Activated naive CD8-positive, alpha-beta T cell (primary cell): ENCODE data around the gene INPP5A.
"Not testable (repeated sequence)": the region's sequence is repeated elsewhere in the genome, so short reads cannot be mapped to it uniquely, and the experiment has no call there.

Source experiments
- H3K27ac Mint-ChIP-seq: one replicate; pipeline ENCODE4 v1.8.0; 2021; ENCODE audit warnings: mixed read lengths
- H3K27me3 Mint-ChIP-seq: one replicate; pipeline ENCODE4 v1.8.0; 2021; ENCODE audit warnings: mixed read lengths
- H3K36me3 Mint-ChIP-seq: one replicate; pipeline ENCODE4 v1.8.0; 2021; ENCODE audit warnings: mixed read lengths
- H3K4me1 Mint-ChIP-seq: one replicate; pipeline ENCODE4 v1.8.0; 2021; ENCODE audit warnings: low read depth, mixed read lengths
- H3K4me3 Mint-ChIP-seq: one replicate; pipeline ENCODE4 v1.8.0; 2021; ENCODE audit warnings: mild to moderate bottlenecking, mixed read lengths
- H3K9me3 Mint-ChIP-seq: one replicate; pipeline ENCODE4 v1.8.0; 2021; ENCODE audit warnings: low read depth, mixed read lengths

INPP5A gene

DNA sequence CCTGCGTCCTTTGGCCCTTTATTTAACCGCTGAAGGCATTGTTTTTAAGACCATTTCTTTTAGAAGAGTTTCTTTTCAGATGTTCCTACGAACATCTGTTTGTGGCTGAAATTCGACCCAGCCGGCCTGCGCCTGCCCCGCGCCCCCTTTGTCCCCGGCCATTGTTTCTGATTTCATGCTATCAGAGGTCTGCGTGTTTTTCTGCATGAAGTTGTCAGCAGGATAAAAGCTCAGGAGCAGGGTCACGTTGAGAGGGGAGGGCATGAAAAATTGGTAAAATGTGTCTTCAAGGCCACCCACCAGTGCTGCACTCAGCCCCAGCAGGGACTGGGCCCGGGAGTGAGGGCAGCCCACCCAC, 205.2 kb downstream of the INPP5A start:
- no peaks in the 10 kb centered on the region for H3K9me3 Mint-ChIP-seq
- H3K4me1 Mint-ChIP-seq = no peaks in the 10 kb centered on the region
- no peak overlapping the region for H3K4me3 Mint-ChIP-seq
- H3K27me3 Mint-ChIP-seq = no peaks in the 10 kb centered on the region
- H3K27ac Mint-ChIP-seq = no peak overlapping the region
- H3K36me3 Mint-ChIP-seq = no peaks in the 10 kb centered on the region

DNA sequence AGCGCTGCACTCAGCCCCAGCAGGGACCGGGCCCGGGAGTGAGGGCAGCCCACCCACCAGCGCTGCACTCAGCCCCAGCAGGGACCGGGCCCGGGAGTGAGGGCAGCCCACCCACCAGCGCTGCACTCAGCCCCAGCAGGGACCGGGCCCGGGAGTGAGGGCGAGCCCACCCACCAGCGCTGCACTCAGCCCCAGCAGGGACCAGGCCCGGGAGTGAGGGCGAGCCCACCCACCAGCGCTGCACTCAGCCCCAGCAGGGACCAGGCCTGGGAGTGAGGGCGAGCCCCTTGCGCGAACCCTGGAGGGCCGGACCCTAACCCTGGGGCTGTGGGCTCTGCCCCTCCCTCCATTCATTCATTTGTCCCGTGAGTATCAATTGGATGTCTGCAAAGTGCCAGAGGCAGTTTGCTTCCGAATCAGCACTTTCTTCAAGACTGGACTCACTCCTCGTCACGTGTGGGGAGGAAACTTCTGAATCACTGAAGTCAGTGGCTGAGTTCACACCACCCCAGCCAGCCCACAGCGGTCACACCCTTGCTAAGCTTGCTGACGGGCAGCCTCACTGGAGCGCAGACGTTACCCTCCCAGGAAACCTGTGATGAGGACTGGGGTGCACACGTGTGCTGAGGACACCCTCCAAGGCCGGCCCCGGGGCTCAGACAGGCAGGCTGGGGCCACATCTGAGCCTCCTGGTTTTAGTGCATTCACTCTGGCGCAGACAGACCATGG, 205.8 kb downstream of the INPP5A start:
- not testable (repeated sequence) for H3K4me3 Mint-ChIP-seq, H3K27me3 Mint-ChIP-seq, H3K4me1 Mint-ChIP-seq, H3K9me3 Mint-ChIP-seq, H3K36me3 Mint-ChIP-seq, H3K27ac Mint-ChIP-seq

DNA sequence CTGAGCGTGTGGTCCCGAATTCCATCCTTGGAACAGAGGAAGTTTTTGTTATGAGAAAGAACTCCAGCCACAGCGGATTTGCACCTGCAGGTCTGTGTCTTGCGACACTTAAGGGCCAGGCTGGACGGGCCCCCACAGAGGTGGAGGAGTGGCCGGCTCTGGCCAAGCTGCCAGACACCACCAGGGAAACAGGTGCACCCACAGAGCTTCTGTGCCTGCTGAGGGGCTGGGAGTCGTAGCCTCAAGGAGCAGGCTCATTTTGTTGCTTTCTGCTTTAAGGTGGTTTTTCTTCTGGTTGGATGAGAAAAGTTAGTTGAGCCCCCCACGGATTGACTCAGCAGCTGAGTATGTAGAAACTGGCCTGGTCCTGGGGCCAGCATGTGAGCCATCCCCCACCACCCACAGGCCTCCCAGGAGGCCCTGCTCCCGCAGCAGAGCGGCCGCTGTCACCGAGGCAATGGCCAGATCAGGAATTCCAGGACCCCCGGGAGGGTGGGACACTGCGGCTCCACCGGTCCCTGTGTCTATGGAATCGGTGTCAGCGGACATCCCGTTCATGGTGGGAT, 206.4 kb downstream of the INPP5A start:
- no peak overlapping the region for H3K27ac Mint-ChIP-seq
- H3K27me3 Mint-ChIP-seq = no peaks in the 10 kb centered on the region
- H3K4me1 Mint-ChIP-seq = no peaks in the 10 kb centered on the region
- H3K36me3 Mint-ChIP-seq = no peaks in the 10 kb centered on the region
- no peaks in the 10 kb centered on the region for H3K9me3 Mint-ChIP-seq
- H3K4me3 Mint-ChIP-seq = no peak overlapping the region

DNA sequence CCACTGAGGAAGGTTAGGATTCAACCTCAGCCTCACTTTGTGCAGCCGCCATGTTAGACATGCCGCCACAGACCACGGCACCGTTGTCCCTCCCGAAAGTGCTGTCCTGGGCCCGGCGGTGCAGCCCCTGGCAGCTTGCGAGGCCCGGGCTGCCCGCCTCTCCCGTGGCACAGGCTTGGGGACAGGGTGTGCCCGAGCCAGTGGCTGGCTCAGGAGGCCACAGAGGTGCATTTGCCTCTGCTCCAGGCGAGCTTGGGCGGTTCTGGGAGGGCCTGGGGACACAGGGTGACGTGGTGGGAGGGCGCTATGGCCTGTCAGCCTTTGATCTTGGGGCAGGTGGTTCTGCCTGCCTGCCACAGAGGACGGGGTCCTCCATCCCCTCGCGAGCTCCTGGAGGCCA, 207.3 kb downstream of the INPP5A start:
- Mint-ChIP-seq H3K27ac (no peak overlapping the region), H3K4me1 (no peaks in the 10 kb centered on the region), H3K36me3 (no peaks in the 10 kb centered on the region), H3K4me3 (no peak overlapping the region), H3K9me3 (no peaks in the 10 kb centered on the region), H3K27me3 (no peaks in the 10 kb centered on the region)

DNA sequence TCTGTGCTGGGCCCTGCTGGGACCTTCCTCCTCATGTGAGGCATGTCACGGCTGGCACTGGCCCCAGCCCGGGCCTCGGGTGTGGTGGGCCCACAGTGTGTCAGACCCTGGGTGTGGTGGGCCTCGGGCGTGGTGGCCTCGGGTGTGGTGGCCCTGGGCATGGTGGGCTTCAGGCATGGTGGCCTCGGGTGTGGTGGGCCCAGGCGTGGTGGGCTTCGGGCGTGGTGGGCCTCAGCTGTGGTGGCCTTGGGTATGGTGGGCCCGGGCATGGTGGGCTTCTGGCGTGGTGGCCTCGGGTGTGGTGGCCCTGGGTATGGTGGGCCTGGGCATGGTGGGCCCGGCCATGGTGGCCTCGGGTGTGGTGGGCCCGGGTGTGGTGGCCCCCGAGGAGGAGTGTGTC, 207.9 kb downstream of the INPP5A start:
- Mint-ChIP-seq H3K36me3 (no peaks in the 10 kb centered on the region), H3K27ac (no peak overlapping the region), H3K27me3 (no peaks in the 10 kb centered on the region), H3K9me3 (no peaks in the 10 kb centered on the region), H3K4me1 (no peaks in the 10 kb centered on the region), H3K4me3 (no peak overlapping the region)

DNA sequence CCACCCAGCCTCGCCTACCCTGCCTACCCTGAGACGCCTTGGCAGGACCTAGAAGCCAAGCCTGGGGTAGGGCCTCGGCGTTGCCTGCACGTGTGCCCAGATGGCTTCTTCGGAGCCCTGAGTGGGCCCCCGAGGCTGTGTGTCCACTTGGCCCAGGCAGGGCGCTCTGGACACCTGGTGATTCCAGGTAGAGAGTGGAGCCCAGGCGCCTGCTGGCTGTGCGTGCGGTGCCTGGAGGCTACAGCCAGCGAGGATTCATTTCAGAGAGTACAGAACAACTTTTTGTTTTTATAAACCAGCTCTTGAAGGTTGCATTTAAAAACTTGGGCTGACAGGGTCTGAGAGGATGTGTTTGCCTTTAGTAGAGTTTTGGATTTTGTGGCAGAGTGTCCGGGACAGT, 208.4 kb downstream of the INPP5A start:
- no peak overlapping the region for H3K4me3 Mint-ChIP-seq
- H3K9me3 Mint-ChIP-seq = no peaks in the 10 kb centered on the region
- no peaks in the 10 kb centered on the region for H3K36me3 Mint-ChIP-seq
- H3K4me1 Mint-ChIP-seq = no peaks in the 10 kb centered on the region
- H3K27ac Mint-ChIP-seq = no peak overlapping the region
- no peaks in the 10 kb centered on the region for H3K27me3 Mint-ChIP-seq

DNA sequence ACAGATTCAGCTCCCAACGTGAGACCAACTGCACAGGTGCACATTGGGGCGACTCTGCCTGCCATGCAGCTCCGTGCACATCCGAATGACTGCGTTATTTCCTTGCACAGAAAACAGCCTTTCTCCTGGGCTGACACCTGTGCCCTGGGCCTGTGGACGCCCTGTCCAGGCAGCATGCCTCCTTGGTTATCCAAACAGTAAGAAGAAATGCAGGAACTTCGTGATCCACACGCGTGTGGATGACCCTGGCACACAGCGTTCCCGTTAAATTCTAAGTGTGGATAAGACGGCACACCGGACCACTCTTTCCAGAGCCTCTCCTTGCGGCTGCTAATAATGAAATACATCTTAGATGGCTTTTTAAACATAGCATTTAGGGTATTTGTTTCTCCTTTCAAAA, 208.8 kb downstream of the INPP5A start:
- no peak overlapping the region for H3K4me3 Mint-ChIP-seq
- H3K4me1 Mint-ChIP-seq = no peaks in the 10 kb centered on the region
- H3K27ac Mint-ChIP-seq = no peak overlapping the region
- no peaks in the 10 kb centered on the region for H3K9me3 Mint-ChIP-seq
- H3K27me3 Mint-ChIP-seq = no peaks in the 10 kb centered on the region
- no peaks in the 10 kb centered on the region for H3K36me3 Mint-ChIP-seq

DNA sequence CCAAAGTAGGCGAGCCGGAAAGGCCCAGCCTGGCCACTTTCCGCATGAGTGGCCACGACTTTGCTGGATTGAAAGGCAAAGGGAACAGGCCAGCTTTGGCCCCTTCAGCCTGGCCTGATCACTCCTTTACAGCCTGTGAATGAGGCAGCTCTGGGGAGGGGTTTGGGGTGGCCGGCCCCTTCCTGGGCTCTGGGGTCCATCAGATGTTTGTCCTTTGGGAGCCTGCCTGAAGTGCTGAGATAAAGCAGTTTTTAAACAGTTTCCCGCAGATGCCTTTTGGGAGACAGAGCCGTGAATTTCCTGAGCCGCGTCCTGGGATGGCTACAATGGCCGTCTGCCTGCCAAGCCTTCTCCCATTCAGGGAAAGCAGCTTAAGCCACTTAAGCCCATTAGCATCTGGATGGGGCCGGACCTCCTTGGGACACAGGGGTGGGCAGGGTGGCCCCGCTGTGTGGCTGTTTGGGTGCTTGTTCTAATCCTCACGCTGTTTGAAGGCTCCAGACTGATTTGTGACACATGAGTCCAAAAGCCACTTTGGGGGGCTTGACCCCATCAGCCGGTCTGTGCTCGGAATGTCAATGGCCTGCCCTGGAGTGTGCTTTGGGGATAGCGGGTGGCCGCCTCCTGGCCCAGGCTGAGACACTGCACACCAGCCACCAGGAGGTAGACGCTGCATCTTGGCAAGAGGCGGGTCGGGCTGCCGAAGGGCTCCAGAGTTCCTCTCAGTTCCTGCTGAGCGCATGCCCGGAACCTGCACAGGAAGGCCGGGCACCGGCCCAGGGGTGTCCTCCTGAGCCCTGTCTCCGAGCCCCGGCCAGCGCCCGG, 209.4 kb downstream of the INPP5A start:
- no peaks in the 10 kb centered on the region for H3K27me3 Mint-ChIP-seq
- no peaks in the 10 kb centered on the region for H3K36me3 Mint-ChIP-seq
- no peaks in the 10 kb centered on the region for H3K4me1 Mint-ChIP-seq
- H3K9me3 Mint-ChIP-seq = no peaks in the 10 kb centered on the region
- H3K4me3 Mint-ChIP-seq = no peak overlapping the region
- no peak overlapping the region for H3K27ac Mint-ChIP-seq

DNA sequence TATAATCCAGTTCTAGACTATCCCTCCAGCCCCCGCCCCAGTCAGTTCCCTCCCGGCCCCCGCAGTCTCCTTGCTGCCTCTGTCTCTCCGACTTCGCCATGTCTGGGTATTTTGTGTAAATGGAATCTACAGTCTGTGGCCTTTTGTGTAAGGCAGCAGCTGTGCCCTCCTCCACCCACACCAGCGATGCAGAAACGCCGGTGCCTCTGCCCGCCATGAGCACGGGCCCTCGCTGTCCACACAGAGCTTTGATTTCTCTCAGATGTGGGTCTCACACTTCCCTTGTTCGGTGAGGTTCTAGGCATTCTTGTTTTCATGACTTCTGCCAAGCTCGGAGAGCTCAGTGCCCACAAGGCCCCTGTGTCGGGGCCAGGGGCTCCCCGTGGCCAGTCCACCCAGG, 210.5 kb downstream of the INPP5A start:
- Mint-ChIP-seq H3K27ac (no peak overlapping the region), H3K9me3 (no peaks in the 10 kb centered on the region), H3K4me1 (no peaks in the 10 kb centered on the region), H3K27me3 (no peaks in the 10 kb centered on the region), H3K4me3 (no peak overlapping the region), H3K36me3 (no peaks in the 10 kb centered on the region)

DNA sequence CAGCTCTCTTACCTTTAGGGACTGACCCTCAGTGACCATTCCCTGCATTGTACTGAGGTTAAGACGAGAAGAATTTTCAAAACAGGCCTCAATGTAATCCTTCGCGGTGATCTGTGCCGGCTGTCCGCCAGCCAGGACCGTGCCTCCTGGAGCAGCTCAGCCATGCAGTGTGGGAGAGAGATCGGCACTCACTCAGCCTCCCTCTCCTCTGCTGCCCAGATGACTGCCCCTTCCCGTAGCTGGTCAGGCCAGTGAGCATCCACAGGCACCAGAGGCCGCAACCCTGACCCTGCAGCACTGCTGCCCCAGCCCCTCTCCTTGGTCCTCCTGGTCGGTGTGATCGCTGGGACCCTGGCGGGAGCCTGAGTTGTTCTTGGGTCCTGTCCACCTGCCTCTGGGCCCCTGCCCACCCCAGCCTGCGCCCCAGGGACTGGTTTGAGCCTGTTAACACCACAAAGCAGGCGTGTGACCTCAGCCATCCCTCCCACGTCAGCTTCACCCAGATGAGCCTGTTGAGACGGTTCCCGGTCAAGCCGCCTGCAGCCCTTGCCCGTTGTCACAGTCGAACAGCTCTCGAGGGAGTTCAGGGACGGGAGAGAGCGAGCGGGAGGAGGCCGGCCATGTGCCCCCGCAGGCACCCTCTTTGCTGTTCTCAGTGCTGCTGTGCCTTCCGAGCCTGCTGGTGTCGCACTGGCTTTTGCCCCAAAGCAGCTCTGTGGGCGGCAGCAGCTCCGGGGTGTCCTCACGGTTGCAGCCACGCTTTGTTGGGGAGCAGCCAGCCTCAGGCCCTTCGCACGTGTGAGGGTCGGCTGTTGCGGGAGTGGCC, 211.2 kb downstream of the INPP5A start:
- Mint-ChIP-seq H3K27ac (no peak overlapping the region), H3K9me3 (no peaks in the 10 kb centered on the region), H3K4me1 (no peaks in the 10 kb centered on the region), H3K4me3 (no peak overlapping the region), H3K36me3 (no peaks in the 10 kb centered on the region), H3K27me3 (no peaks in the 10 kb centered on the region)

DNA sequence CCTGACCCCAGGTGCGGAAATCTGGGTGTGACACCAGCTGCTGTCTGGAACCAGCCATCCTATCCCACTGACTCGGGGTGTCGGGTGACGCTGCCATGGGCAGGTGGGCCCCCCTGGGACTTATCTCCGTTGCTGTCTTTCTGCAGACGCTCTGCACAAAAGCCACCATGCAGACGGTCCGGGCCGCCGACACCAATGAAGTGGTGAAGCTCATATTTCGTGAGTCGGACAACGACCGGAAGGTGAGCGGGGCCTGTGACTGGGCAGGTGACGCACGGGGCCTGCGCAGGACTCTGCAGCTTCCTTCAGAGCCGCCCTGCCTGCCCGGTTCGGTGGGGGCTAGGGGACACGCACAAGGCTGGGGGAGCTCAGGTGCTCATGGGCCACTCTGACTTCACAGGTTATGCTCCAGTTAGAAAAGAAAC, 211.8 kb downstream of the INPP5A start:
- no peak overlapping the region for H3K4me3 Mint-ChIP-seq
- H3K27ac Mint-ChIP-seq = no peak overlapping the region
- no peaks in the 10 kb centered on the region for H3K27me3 Mint-ChIP-seq
- H3K36me3 Mint-ChIP-seq = no peaks in the 10 kb centered on the region
- no peaks in the 10 kb centered on the region for H3K4me1 Mint-ChIP-seq
- no peaks in the 10 kb centered on the region for H3K9me3 Mint-ChIP-seq

DNA sequence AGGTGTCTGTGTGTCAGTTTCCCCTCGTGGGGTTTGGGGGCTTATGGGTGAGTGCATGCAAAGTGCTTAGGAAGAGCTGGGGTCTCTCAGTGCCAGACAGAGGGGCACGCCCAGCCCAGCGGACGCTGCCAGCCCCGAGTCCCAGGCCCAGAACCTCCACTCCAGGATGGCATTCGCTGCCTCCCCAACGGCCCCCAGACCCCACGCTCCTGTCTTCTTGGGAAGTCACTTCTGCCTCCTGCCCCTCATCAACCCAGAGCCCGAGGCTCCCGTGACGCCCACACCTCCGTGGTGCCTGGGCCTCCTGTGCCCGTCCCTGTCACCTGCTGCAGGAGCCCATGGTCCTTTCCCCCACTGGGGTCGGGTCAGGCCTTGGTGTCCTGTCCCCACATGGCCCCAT, 213.3 kb downstream of the INPP5A start:
- Mint-ChIP-seq H3K4me3 (no peak overlapping the region), H3K4me1 (no peaks in the 10 kb centered on the region), H3K36me3 (peaks cover 7% of the 10 kb centered on the region), H3K9me3 (no peaks in the 10 kb centered on the region), H3K27ac (no peak overlapping the region), H3K27me3 (no peaks in the 10 kb centered on the region)

DNA sequence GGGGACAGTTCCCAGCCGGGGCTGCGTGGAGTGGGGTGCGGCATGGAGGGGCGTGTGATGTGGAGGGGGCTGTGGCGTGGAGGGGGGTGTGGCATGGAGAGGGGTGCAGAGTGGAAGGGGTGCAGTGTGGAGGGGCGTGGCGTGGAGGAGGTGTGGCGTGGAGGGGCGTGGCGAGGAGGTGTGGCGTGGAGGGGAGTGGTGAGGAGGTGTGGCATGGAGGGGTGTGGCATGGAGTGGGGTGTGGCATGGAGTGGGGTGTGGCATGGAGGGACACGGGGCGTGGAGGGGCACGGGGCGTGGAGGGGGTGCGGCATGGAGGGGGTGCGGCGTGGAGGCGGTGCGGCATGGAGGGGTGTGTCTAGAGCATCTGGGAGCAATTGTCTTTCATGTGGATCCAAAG, 214.8 kb downstream of the INPP5A start:
- Mint-ChIP-seq H3K27ac (no peak overlapping the region), H3K36me3 (peaks cover 10% of the 10 kb centered on the region), H3K4me1 (no peaks in the 10 kb centered on the region), H3K27me3 (no peaks in the 10 kb centered on the region), H3K4me3 (no peak overlapping the region), H3K9me3 (no peaks in the 10 kb centered on the region)

DNA sequence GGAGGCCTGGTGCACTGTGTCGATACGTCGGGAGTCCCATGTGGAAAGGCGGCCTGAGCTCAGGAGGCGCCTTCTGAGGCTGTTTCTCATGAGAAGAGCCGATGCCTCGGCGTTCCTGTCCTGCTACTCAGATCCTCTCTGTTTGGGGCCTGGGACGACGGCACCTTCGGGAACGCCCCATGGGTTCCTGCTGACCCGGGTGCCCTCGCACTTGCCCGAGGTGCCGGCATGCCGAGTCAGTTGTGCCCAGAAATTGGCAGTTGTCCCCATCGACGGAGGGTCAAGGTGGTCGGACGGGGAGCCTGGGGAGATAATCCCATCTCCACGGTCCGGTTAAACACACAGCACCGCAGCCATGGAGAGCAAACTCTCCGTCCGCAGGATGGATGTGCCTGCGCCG, 215.4 kb downstream of the INPP5A start:
- no peak overlapping the region for H3K4me3 Mint-ChIP-seq
- no peak overlapping the region for H3K27ac Mint-ChIP-seq
- H3K4me1 Mint-ChIP-seq = no peaks in the 10 kb centered on the region
- H3K36me3 Mint-ChIP-seq = peaks cover 11% of the 10 kb centered on the region
- H3K9me3 Mint-ChIP-seq = no peaks in the 10 kb centered on the region
- no peaks in the 10 kb centered on the region for H3K27me3 Mint-ChIP-seq

DNA sequence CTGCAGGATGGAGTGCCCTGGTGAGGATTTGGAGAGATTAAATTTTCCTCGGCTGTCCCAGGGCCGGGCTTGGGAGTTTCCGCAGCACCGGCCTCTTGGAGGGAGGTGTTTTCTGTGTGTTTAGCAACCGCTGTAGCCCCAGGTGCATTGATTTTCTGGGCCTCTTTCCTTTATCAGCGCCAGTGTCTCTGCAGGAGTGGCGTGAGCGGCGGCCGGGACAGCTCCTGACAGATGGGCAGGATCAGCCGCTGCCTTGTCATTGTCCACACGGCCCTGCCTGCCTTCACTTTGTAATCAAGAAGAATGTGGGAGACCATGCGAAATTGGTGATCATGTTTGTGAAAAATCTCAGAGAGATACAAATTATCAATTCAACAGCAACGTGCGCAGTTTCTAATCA, 216.0 kb downstream of the INPP5A start:
- no peaks in the 10 kb centered on the region for H3K4me1 Mint-ChIP-seq
- peaks cover 11% of the 10 kb centered on the region for H3K36me3 Mint-ChIP-seq
- no peak overlapping the region for H3K4me3 Mint-ChIP-seq
- no peak overlapping the region for H3K27ac Mint-ChIP-seq
- H3K27me3 Mint-ChIP-seq = no peaks in the 10 kb centered on the region
- no peaks in the 10 kb centered on the region for H3K9me3 Mint-ChIP-seq
